HG02759 (cell line): Measurements from ENCODE around the gene ST7.

Experiments
- ATAC-seq: cut with Tn5 transposase; IDR thresholded peaks from one replicate; pipeline ENCODE4 v1.9.1; 2021; ENCODE audit warnings: mild to moderate bottlenecking, moderate library complexity; ENCODE audit not compliant: unreplicated experiment

Gene ST7

DNA sequence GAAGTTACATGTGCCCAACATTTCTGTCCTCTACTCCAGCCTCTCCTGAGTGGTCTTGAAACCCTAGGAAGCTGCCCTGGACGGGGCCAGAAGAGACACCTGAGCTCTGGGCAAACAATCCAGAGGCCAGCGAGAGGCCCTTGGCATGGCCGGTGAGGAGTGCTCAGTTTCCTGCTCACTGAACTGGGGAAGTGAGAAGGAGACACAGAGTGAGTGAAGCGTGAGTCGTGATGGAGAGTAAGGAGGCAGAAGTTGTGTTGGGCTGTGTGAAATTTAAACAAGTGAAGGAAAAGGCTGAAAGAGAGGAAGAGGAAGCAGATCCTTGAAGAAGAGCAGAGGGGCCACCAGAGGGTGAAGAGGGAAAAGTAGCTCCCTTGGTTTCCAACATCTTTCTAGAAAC lies 296.4 kb downstream of the ST7 start:
- ATAC-seq = no peak

DNA sequence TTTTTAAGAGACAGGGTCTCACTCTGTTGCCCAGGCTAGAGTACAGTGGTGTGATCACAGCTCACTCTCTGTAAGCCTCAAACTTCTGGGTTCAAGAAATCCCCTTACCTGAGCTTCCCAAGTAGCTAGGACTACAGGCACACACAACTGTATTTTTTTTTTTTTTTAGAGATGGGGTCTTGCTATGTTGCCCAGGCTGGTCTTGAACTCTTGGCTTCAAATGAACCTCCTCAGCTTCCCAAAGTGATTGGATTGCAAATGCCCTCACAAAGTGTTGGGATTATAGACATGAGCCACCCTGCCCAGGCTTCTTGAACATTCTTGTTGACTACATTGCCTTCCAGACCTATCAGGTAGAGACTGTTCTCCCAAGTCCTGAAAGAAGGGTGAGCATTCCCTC lies 296.9 kb downstream of the ST7 start:
- ATAC-seq = no peak

GRCh38 chr7:117250801-117251200 lies 297.5 kb downstream of the ST7 start:
- ATAC-seq = no peak

GRCh38 chr7:117251687-117252086 lies 298.4 kb downstream of the ST7 start:
- ATAC-seq = peak; percentile 64

DNA sequence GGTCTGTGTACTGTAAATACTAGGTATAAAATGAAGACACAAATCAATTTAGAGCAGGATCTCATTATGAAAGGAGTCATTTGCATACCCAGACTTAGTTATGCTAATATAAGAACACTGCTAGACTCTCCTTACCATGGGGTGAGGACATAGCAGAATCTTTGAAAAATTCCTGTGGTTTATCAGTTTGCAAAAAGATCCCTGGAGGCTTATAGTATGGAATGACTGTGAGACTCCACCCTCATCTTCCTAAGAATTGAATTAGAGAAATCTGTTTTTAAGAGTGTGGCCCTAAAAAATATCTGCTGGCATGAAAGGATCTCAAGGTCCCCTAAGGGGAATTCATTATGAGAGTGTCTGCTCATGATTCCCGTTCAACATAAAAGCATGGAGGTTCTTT lies 306.3 kb downstream of the ST7 start:
- ATAC-seq = no peak

GRCh38 chr7:117262546-117262945 lies 309.2 kb downstream of the ST7 start:
- no peak for ATAC-seq

GRCh38 chr7:117264716-117265115 lies 311.4 kb downstream of the ST7 start:
- ATAC-seq = no peak

- ATAC-seq = no peak
Measured at GRCh38 chr7:117269417-117269816, 316.1 kb downstream of the ST7 start.

DNA sequence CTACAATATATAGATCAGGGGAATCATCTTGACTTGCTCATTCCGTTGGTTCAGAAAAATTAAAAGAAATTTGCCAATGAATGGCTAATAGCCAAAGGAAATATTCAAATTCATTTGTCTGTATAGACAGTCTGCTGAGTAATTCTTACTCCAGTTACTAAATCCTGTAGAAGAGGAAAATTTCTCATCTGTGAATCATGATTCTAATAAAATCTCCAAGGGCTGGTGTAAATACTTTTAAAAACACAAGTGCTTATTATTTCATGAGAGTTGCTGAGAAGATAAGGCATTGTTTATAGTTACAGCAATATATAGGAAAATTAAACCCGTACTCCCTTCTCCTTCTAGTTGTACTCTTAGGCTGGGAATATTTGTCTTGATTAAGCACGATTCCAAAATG lies 316.6 kb downstream of the ST7 start:
- no peak for ATAC-seq

DNA sequence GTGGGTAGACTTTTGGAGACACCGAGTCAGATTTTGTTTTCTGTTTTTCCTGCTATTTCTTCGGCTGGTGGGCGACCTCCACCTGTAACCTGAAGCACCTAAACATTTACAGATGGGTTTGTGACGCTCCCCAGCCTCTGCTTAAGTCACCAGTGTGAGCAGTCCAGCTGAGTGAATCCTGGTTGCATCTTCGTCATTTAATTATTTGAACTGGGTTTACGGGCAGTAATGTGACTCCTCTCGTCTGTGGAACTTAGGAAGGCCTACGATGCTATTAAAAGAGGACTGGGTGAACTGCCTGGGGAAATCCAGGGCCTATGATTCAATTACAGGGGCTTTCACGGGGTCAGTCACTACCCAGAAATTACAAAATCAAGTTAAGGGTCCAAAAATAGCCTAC lies 317.1 kb downstream of the ST7 start:
- no peak for ATAC-seq

- ATAC-seq = no peak
Measured at GRCh38 chr7:117271566-117271965, 318.3 kb downstream of the ST7 start.

GRCh38 chr7:117272017-117272759 lies 318.9 kb downstream of the ST7 start:
- ATAC-seq = no peak

GRCh38 chr7:117273325-117273724 lies 320.0 kb downstream of the ST7 start:
- no peak for ATAC-seq

DNA sequence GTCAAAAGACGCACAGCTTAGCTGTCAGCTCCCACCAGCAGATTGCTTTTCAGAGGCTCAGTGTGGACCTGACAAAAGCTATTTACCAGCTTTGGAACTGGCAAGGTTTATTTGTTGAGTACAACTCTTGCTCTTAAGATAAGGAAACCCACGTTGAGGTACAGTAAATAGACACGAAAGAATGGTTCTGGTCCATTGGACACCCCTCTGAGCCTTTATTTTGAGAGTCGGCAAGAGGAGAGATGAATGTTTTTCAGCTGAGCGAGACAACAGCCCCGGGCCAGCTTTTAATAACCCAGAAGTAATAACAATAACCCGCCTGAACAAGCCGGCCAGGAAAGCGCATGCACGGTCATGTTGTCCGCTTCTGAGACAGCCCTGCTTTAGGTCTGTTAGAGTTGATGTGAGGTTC lies 320.5 kb downstream of the ST7 start:
- no peak for ATAC-seq

DNA sequence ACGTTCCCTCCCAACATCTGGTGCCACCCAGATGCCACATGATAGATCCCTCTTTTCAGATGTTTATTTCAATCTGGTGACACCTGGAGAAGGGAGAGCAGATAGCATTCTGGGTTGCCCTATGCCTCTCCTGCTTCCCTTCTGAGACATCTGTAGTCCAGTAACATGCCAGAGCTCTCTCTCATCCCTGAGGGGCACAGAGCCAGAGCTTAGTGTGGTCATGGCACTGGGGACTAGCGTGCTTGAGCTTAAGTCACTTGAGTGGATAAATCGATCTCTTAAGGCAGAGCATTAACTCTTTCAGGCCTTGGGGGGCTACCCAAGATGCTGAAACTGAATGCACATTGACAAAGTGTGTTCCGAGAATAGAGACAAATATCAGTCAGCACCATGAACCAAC lies 321.6 kb downstream of the ST7 start:
- ATAC-seq = no peak

GRCh38 chr7:117277576-117277975 lies 324.3 kb downstream of the ST7 start:
- no peak for ATAC-seq

GRCh38 chr7:117278040-117278439 lies 324.7 kb downstream of the ST7 start:
- ATAC-seq = no peak

DNA sequence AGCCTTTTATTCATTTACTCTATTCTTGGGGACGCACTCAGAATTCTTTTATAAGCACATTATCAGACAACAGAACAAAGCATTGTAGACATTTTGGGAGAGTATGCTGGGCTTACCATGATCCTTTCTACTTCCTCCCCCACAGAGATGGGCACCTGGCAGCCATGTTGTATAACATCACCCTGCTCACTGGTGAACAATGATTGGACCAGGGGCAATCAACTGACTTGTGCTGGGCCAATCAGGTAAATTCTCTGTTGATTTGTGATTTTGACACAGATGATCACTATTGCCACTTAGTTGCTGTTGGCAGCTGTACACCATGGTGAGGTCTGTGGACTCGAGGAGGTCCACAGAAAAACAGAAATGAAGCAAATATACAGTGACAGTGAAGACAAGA lies 325.9 kb downstream of the ST7 start:
- no peak for ATAC-seq
